Left hindlimb (tissue), 1 donor: ENCODE measurements around the gene ZIC2.

Experiments used
- DNase-seq: peaks from one replicate; pipeline ENCODE4 v3.0.0-alpha.2; 2018

ZIC2 gene

GRCh38 chr13:99988529-99989275, 7.1 kb downstream of the ZIC2 start:
- peak; percentile 22 for DNase-seq

GRCh38 chr13:99989276-99990125, 7.9 kb downstream of the ZIC2 start:
- peak; percentile 32 for DNase-seq

- peak; percentile 37 for DNase-seq
Observed at GRCh38 chr13:99990126-99990977, 8.8 kb downstream of the ZIC2 start.

- no peak for DNase-seq
Observed at GRCh38 chr13:99991013-99991827, 9.6 kb downstream of the ZIC2 start.

- DNase-seq: peak; percentile 17
Observed at GRCh38 chr13:99991828-99992775, 10.5 kb downstream of the ZIC2 start.

- no peak for DNase-seq
Observed at GRCh38 chr13:99992949-99993351, 11.4 kb downstream of the ZIC2 start.

- peak; percentile 28 for DNase-seq
Observed at GRCh38 chr13:99993660-99994637, 12.4 kb downstream of the ZIC2 start.

GRCh38 chr13:99994638-99995020, 13.0 kb downstream of the ZIC2 start:
- no peak for DNase-seq

- no peak for DNase-seq
Observed at GRCh38 chr13:99995104-99995588, 13.6 kb downstream of the ZIC2 start.

GRCh38 chr13:99995589-99996380, 14.2 kb downstream of the ZIC2 start:
- peak; percentile 52 for DNase-seq

GRCh38 chr13:99996381-99996973, 14.9 kb downstream of the ZIC2 start:
- DNase-seq: no peak

- peak; percentile 19 for DNase-seq
Observed at GRCh38 chr13:99997702-99998214, 16.2 kb downstream of the ZIC2 start.

- no peak for DNase-seq
Observed at GRCh38 chr13:99998261-99998660, 16.7 kb downstream of the ZIC2 start.

- DNase-seq: no peak
Observed at GRCh38 chr13:100014621-100015020, 33.0 kb downstream of the ZIC2 start.

GRCh38 chr13:100019780-100020356, 38.3 kb downstream of the ZIC2 start:
- DNase-seq: no peak

- no peak for DNase-seq
Observed at GRCh38 chr13:100022798-100023197, 41.2 kb downstream of the ZIC2 start.

GRCh38 chr13:100024023-100024422, 42.4 kb downstream of the ZIC2 start:
- DNase-seq: no peak

GRCh38 chr13:100029933-100030332, 48.3 kb downstream of the ZIC2 start:
- no peak for DNase-seq
